GM12872 (cell line): ENCODE results near the gene IMMP2L.

Experiments used
- CTCF ChIP-seq: IDR thresholded peaks from 3 replicates; pipeline ENCODE4 v1.5.1; 2011; ENCODE audit warnings: low read depth, mild to moderate bottlenecking, low read length, moderate library complexity; ENCODE audit not compliant: insufficient read depth

IMMP2L gene

DNA sequence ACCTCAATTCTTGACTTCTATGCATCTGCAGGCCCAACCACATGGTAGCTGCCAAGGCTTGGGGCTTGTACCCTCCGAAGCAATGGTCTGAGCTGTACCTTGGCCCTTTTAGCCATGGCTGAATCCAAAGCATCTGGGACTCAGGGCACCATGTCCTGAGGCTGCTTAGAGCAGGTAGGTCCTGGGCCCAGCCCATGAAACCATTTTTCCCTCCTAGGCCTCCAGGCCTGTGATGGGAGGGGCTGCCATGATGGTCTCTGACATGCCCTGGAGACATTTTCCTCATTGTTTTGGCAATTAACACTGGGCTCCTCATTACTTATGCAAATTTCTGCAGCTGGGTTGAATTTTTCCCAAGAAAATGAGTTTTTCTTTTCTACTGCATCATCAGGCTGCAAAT, 889.1 kb downstream of the IMMP2L start:
- TF ChIP-seq CTCF, result no peak

DNA sequence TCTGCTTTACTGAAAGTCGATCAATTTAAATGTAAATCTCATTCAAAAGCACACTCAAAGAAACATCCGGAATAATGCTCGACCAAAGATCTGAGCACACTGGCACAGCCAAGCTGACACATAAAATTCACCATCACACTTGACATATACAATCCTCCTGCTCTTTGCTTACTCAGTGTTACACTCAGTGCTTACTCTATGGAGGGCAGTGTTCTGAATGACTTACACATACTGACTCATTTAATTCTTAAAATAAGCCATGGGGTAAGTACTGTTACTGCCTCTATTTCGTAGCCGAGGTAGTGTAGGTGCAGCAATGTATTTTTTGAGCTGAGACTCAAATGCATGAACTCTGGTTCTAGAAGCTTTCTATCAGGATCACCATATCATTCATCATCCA, 892.9 kb downstream of the IMMP2L start:
- TF ChIP-seq CTCF, result no peak

GRCh38 chr7:110664803-110665202, 897.5 kb downstream of the IMMP2L start:
- no peak for TF ChIP-seq CTCF

GRCh38 chr7:110650328-110650727, 912.0 kb downstream of the IMMP2L start:
- no peak for TF ChIP-seq CTCF

DNA sequence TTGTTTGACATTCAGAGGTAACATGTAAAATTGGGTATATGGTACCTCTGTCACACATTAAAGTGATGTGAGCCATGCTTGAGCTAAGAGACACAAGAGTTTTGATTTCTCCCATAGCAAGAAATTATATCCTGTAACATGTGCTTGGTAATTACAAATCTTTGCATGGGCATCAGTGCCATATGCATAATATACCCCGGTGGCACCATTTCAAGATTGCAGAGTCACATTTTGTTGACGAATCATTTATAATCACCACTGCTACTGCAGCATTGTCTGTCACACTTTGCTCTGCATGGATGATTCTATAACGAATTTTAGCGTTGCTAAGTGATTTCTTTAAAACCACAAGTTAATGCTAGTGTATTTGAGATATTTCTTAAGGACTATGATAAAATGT, 915.0 kb downstream of the IMMP2L start:
- no peak for TF ChIP-seq CTCF

DNA sequence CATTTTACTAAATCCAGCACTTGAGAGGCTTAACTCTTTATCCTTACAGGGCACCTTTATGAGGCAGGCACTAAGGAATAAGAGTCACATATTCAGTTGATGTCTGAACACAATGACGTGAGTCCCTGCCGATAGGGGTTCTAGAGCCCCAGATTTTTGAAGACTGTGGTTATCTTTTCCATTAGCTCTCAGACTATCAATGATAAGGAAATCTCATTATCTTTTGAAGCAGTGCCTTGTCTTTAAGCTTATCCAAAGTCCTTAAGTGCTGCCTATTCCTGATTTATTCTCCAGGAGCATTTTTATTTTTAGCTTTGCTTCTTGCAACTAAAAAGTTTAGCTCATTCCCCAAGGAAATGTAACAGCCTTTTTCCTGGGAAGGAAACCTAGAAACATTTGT, 915.5 kb downstream of the IMMP2L start:
- no peak for TF ChIP-seq CTCF

GRCh38 chr7:110645616-110646015, 916.7 kb downstream of the IMMP2L start:
- TF ChIP-seq CTCF, result no peak

GRCh38 chr7:110645060-110645459, 917.2 kb downstream of the IMMP2L start:
- no peak for TF ChIP-seq CTCF
